Neutrophil (primary cell): Measurements from ENCODE around the gene CHST2.
"Not testable (repeated sequence)": the region's sequence is repeated elsewhere in the genome, so short reads cannot be mapped to it uniquely, and the experiment has no call there.

Experiments used
- H3K27ac ChIP-seq: fragments of 200-600 bp; sonication (generic); 2 replicates; pipeline ENCODE4 v1.5.1; 2016; ENCODE audit warnings: mild to moderate bottlenecking, moderate library complexity
- H3K27me3 ChIP-seq: fragments of 200-600 bp; sonication (generic); 2 replicates; pipeline ENCODE4 v1.6.0; 2016; ENCODE audit warnings: mild to moderate bottlenecking
- H3K36me3 ChIP-seq: fragments of 200-600 bp; sonication (generic); 2 replicates; pipeline ENCODE4 v1.5.1; 2017
- H3K4me1 ChIP-seq, 2 experiments: fragments of 200-600 bp in 1 of 2; sonication (generic) in 1 of 2; 1 replicate in 1 of 2; 2 replicates in 1 of 2; pipeline versions ENCODE4 v1.5.1 to v1.6.1; 2013 to 2016; ENCODE audit warnings: low read depth in 1 of 2, low read length in 1 of 2, mild to moderate bottlenecking in 1 of 2, moderate library complexity in 1 of 2; ENCODE audit not compliant: control insufficient read depth in 1 of 2, insufficient read depth in 1 of 2
- H3K4me3 ChIP-seq, 2 experiments: fragments of 200-600 bp in 1 of 2; sonication (generic) in 1 of 2; 1 replicate in 1 of 2; 2 replicates in 1 of 2; pipeline ENCODE4 v1.5.1; 2013 to 2016; ENCODE audit warnings: low read depth in 1 of 2, low read length in 1 of 2, mild to moderate bottlenecking in 1 of 2, moderate library complexity in 1 of 2
- H3K9me3 ChIP-seq: fragments of 200-600 bp; sonication (generic); 2 replicates; pipeline ENCODE4 v1.5.1; 2016
- TF ChIP-seq, protein P1 (sequence below): fragments of 200-600 bp; sonication (generic); IDR thresholded peaks from 2 replicates; pipeline ENCODE4 v1.5.1; 2016; ENCODE audit warnings: antibody characterized with exemption

CHST2 gene, protein sequence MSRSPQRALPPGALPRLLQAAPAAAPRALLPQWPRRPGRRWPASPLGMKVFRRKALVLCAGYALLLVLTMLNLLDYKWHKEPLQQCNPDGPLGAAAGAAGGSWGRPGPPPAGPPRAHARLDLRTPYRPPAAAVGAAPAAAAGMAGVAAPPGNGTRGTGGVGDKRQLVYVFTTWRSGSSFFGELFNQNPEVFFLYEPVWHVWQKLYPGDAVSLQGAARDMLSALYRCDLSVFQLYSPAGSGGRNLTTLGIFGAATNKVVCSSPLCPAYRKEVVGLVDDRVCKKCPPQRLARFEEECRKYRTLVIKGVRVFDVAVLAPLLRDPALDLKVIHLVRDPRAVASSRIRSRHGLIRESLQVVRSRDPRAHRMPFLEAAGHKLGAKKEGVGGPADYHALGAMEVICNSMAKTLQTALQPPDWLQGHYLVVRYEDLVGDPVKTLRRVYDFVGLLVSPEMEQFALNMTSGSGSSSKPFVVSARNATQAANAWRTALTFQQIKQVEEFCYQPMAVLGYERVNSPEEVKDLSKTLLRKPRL

DNA sequence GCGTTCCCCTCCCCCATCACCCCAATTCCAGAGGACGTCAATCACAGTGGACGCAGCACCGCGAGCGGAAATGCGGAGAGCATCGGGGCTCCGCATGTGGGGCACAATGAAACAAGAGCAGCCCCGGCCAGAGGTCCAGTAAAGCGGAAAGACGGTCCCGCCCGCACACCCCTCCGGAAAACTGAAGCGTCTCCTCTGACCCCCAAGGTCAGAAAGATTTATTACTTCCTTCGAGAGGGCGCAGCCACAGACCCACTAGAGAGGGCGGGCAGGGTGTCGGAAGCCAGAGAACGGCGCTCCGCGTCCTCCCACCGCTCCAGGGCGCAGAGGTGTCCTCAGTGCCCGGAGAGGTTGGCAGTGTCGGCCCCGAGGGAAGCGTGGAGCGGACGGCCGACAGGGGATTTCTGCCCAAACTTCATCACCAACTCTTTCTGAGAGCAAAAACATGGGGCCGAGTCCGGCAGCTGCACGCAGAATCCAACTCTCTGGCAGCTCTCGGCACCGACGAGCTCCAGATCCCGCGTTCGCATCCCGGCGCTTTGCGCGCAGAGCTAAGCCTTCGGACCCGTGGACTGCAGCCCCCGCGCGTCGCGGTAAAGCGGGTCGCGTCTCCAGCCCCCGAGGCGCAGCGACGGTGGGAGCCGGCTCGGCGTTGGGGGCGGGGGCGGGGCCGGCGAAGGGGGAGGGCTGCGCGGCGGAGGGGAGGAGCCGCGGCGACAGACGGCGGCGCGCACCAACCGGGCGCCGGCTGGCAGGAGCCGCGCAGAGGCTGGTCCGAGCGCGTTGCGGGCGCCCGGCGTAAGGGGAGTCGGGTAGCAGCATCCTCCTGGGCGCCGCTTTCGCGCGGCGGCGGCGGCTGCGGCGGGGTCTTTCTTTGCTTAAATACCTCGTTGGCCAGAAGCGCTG lies at the start of gene CHST2:
Gene CHST2 (plus strand): TSS at position 763 of the 906 bp plus-strand sequence. CDS start 1,046 bp downstream, outside the sequence.
- TF ChIP-seq, protein P1, sequence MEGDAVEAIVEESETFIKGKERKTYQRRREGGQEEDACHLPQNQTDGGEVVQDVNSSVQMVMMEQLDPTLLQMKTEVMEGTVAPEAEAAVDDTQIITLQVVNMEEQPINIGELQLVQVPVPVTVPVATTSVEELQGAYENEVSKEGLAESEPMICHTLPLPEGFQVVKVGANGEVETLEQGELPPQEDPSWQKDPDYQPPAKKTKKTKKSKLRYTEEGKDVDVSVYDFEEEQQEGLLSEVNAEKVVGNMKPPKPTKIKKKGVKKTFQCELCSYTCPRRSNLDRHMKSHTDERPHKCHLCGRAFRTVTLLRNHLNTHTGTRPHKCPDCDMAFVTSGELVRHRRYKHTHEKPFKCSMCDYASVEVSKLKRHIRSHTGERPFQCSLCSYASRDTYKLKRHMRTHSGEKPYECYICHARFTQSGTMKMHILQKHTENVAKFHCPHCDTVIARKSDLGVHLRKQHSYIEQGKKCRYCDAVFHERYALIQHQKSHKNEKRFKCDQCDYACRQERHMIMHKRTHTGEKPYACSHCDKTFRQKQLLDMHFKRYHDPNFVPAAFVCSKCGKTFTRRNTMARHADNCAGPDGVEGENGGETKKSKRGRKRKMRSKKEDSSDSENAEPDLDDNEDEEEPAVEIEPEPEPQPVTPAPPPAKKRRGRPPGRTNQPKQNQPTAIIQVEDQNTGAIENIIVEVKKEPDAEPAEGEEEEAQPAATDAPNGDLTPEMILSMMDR: no peak
- Histone ChIP-seq H3K27ac (peak within 1 kb of the TSS; percentile 58), H3K9me3 (no peaks in the 10 kb centered on the region), H3K4me3 (peak within 1 kb of the TSS; percentile 79 to 91), H3K4me1 (peaks cover 36 to 40% of the 10 kb centered on the region in 2 experiments), H3K36me3 (peaks cover 7% of the 10 kb centered on the region), H3K27me3 (peaks cover 96% of the 10 kb centered on the region)

- no peak overlapping the region for H3K27ac ChIP-seq
These were observed 48.5 kb upstream of the CHST2 start for GRCh38 chr3:143070977-143071551.

DNA sequence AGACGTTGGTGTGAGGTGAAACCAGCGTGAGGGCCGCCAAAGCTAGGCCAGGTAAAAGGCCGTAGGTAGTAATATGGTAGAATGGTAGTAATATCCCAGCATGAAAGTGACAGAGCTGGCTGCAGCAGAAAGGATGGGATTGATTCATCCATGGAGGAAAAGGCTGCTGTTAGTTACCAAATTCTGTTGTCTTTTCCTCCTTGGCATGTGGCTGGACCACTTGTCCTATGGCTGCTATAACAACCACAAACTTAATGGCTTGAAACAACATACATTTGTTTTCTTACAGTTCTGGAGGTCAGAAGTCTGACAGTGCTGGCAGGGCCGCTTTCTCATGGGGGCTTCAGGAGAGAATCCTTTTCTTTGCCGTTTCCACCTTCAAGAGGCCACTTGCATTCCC lies 47.8 kb upstream of the CHST2 start:
- Histone ChIP-seq H3K9me3 (no peaks in the 10 kb centered on the region), H3K4me3 (no peak overlapping the region), H3K27me3 (no peaks in the 10 kb centered on the region), H3K4me1 (no peaks in the 10 kb centered on the region), H3K27ac (no peak overlapping the region), H3K36me3 (no peaks in the 10 kb centered on the region)
- TF ChIP-seq, protein P1: no peak

More at GRCh38 chr3:143070977-143071551, 48.5 kb upstream of the CHST2 start:
- Histone ChIP-seq H3K27me3 (no peaks in the 10 kb centered on the region), H3K9me3 (no peaks in the 10 kb centered on the region), H3K4me3 (no peak overlapping the region), H3K4me1 (no peaks in the 10 kb centered on the region), H3K36me3 (no peaks in the 10 kb centered on the region)
- TF ChIP-seq, protein P1: no peak

DNA sequence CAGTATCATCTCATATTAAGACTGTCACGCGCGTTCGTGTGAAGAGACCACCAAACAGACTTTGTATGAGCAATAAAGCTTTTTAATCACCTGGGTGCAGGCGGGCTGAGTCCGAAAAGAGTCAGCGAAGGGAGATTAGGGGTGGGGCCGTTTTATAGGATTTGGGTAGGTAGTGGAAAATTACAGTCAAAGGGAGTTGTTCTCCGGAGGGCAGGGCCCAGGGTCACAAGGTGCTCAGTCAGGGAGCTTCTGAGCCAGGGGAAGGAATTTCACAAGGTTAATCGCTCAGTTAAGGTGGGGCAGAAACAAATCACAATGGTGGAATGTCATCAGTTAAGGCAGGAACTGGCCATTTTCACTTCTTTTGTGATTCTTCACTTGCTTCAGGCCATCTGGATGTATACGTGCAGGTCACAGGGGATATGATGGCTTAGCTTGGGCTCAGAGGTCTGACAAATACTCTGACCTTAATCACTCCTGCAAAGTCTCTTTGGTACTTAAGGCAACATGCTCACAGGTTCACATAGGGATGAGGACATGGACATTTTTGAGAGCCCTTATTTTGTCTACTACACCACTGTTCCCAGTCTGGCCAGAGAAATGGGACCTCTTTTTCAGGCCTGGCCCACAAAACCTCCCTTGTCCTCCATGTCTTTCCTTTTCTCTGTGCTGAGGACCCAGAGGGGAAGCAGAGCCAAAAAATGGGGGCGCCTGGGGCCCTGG lies 47.1 kb upstream of the CHST2 start:
- not testable (repeated sequence) for H3K27ac ChIP-seq, H3K4me3 ChIP-seq, H3K9me3 ChIP-seq, H3K27me3 ChIP-seq, H3K4me1 ChIP-seq, H3K36me3 ChIP-seq

DNA sequence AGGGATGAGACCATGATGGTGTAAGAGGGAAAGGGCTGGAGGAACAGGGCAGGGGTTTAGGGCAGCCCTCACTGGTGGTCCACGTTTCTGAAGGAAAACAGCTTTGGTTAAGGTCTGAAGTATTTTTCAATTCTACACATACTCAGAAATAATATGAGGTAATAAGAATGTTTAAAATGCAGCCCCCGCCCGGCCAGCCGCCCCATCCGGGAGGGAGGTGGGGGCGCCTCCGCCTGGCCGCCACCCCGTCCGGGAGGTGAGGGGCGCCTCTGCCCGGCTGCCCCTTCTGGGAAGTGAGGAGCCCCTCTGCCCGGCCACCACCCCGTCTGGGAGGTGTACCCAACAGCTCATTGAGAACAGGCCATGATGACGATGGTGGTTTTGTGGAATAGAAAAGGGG lies 46.0 kb upstream of the CHST2 start:
- H3K27me3 ChIP-seq, H3K27ac ChIP-seq: not testable (repeated sequence)

GRCh38 chr3:143073983-143074382 lies 45.6 kb upstream of the CHST2 start:
- not testable (repeated sequence) for H3K27ac ChIP-seq

More for the DNA sequence above, 46.0 kb upstream of the CHST2 start:
- not testable (repeated sequence) for H3K4me1 ChIP-seq, H3K36me3 ChIP-seq, H3K4me3 ChIP-seq, H3K9me3 ChIP-seq

More at GRCh38 chr3:143073983-143074382, 45.6 kb upstream of the CHST2 start:
- H3K27me3 ChIP-seq, H3K4me3 ChIP-seq, H3K4me1 ChIP-seq, H3K9me3 ChIP-seq, H3K36me3 ChIP-seq: not testable (repeated sequence)
